Ishikawa (cell line): ENCODE data around the gene DOCK6.

Experiments used
- CREB1 ChIP-seq: IDR thresholded peaks from 2 replicates; pipeline ENCODE4 v1.6.1; 2012; ENCODE audit warnings: low read depth
- EP300 ChIP-seq: IDR thresholded peaks from 2 replicates; pipeline ENCODE4 v1.6.1; 2012; ENCODE audit warnings: borderline replicate concordance
- YY1 ChIP-seq: IDR thresholded peaks from 2 replicates; pipeline ENCODE4 v1.6.1; 2012; ENCODE audit warnings: low read depth
- TF ChIP-seq, protein P1 (sequence below): IDR thresholded peaks from 2 replicates; pipeline ENCODE4 v1.6.1; 2012

- TF ChIP-seq, protein P1, sequence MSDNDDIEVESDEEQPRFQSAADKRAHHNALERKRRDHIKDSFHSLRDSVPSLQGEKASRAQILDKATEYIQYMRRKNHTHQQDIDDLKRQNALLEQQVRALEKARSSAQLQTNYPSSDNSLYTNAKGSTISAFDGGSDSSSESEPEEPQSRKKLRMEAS = no peak
- TF ChIP-seq YY1 (no peak), EP300 (peak; percentile 31; the same call in 1 of the 2 replicates), CREB1 (no peak)
Measured at GRCh38 chr19:11203194-11204075, 58.9 kb downstream of the DOCK6 start.
